Ishikawa (cell line): ENCODE data around the gene ERMP1.

ENCODE experiments used
- CEBPB ChIP-seq: IDR thresholded peaks from 2 replicates; pipeline ENCODE4 v1.6.1; 2012
- TAF1 ChIP-seq: IDR thresholded peaks from 2 replicates; pipeline ENCODE4 v1.6.1; 2012; ENCODE audit warnings: low read depth, mild to moderate bottlenecking
- TEAD4 ChIP-seq: IDR thresholded peaks from 2 replicates; pipeline ENCODE4 v1.6.1; 2012
- YY1 ChIP-seq: IDR thresholded peaks from 2 replicates; pipeline ENCODE4 v1.6.1; 2012; ENCODE audit warnings: low read depth
- ZBTB7A ChIP-seq: IDR thresholded peaks from 2 replicates; pipeline ENCODE4 v1.6.1; 2012; ENCODE audit warnings: low read depth
- TF ChIP-seq, protein P1 (sequence below): IDR thresholded peaks from 2 replicates; pipeline ENCODE4 v1.6.1; 2012; ENCODE audit warnings: low read depth, mild to moderate bottlenecking

DNA sequence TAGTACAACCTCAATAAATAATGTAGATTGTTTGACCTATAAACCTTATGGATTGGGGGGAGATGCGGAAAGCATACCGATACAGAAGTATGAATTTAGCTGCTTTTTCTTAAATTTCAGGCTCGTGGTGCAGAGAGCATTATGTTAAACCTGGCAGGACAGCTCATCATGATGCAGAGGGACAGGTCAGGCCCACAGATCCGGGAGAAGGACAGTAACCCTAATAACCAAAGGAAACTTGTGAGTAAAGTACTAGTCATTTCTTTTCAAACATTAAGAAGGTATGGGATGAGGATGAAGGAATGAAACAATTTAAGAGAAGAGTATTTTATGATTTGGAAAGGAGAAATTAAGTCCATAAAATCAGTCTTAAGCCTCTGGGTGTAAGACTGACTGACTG is 70.5 kb downstream of the ERMP1 start:
- no peak for TF ChIP-seq ZBTB7A
- no peak for TF ChIP-seq TEAD4
- TF ChIP-seq CEBPB, result no peak
- no peak for TF ChIP-seq YY1
- TF ChIP-seq, protein P1, sequence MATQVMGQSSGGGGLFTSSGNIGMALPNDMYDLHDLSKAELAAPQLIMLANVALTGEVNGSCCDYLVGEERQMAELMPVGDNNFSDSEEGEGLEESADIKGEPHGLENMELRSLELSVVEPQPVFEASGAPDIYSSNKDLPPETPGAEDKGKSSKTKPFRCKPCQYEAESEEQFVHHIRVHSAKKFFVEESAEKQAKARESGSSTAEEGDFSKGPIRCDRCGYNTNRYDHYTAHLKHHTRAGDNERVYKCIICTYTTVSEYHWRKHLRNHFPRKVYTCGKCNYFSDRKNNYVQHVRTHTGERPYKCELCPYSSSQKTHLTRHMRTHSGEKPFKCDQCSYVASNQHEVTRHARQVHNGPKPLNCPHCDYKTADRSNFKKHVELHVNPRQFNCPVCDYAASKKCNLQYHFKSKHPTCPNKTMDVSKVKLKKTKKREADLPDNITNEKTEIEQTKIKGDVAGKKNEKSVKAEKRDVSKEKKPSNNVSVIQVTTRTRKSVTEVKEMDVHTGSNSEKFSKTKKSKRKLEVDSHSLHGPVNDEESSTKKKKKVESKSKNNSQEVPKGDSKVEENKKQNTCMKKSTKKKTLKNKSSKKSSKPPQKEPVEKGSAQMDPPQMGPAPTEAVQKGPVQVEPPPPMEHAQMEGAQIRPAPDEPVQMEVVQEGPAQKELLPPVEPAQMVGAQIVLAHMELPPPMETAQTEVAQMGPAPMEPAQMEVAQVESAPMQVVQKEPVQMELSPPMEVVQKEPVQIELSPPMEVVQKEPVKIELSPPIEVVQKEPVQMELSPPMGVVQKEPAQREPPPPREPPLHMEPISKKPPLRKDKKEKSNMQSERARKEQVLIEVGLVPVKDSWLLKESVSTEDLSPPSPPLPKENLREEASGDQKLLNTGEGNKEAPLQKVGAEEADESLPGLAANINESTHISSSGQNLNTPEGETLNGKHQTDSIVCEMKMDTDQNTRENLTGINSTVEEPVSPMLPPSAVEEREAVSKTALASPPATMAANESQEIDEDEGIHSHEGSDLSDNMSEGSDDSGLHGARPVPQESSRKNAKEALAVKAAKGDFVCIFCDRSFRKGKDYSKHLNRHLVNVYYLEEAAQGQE, result no peak
- TF ChIP-seq TAF1, result no peak
